GM12878 (cell line): Measurements from ENCODE around the gene CYP46A1. TPM values are rescaled to one million over a fixed set of nuclear protein-coding genes. Genes with fewer than 3 reads are reported as not detected.

Experiments
- ATAC-seq: fragments of 200-7000 bp; cut with Tn5 transposase; 3 replicates; pipeline ENCODE4 v1.9.1; 2020; ENCODE audit warnings: mild to moderate bottlenecking, moderate library complexity
- BruUV-seq: library from RNA; stranded (reverse); fragments of 400-500 nt; replicated peaks from 2 replicates; lab custom pipeline; 2021; lab: Mats Ljungman, UMichigan
- CTCF ChIA-PET: fragments of 300-600 bp; sonication (Branson Sonifier 250); formaldehyde crosslinking; extraction: SDS; loops from one replicate; lab custom pipeline; 2021; ENCODE audit warnings: inconsistent platforms; lab: Yijun Ruan, JAX
- POLR2A ChIA-PET: fragments of 350-600 bp; formaldehyde crosslinking; extraction: SDS; loops from one replicate; lab custom pipeline; 2021; ENCODE audit warnings: inconsistent platforms; lab: Charles Lee
- RAD21 ChIA-PET: fragments of 300-600 bp; sonication (Branson Sonifier 250); formaldehyde crosslinking; loops from one replicate; lab custom pipeline; 2023; ENCODE audit warnings: antibody characterized with exemption; ENCODE audit not compliant: unreplicated experiment; lab: Charles Lee
- SMC1A ChIA-PET: fragments of 300-600 bp; sonication (Branson Sonifier 250); formaldehyde crosslinking; loops from one replicate; lab custom pipeline; 2023; ENCODE audit not compliant: unreplicated experiment, uncharacterized antibody; lab: Charles Lee
- DNase-seq: peaks from one replicate; pipeline ENCODE4 v3.0.0-alpha.2; 2011; ENCODE audit warnings: low read depth, low spot score
- FAIRE-seq: peaks from 3 replicates; lab custom pipeline; 2011; peaks lifted over from hg19 to GRCh38; lab: Jason Lieb, UNC
- H2AFZ ChIP-seq: 2 replicates; pipeline ENCODE4 v1.6.0; 2011; ENCODE audit warnings: low read depth, low read length, control low read depth; ENCODE audit not compliant: control insufficient read depth
- H3K27ac ChIP-seq: 2 replicates; pipeline ENCODE4 v1.5.1; 2011; ENCODE audit warnings: control low read depth; ENCODE audit not compliant: control insufficient read depth, insufficient read depth
- H3K27me3 ChIP-seq, 2 experiments: replicated peaks in 1 of 2; 2 replicates each; pipeline versions ENCODE4 v1.6.0 to v1.6.1; 2011; ENCODE audit warnings: low read length in 1 of 2; ENCODE audit not compliant: control insufficient read depth in 2 of 2, insufficient read depth in 2 of 2
- H3K36me3 ChIP-seq, 2 experiments: 2 replicates each; pipeline ENCODE4 v1.5.1; 2011; ENCODE audit warnings: low read length in 1 of 2; ENCODE audit not compliant: control insufficient read depth in 2 of 2, insufficient read depth in 2 of 2
- H3K4me1 ChIP-seq: 2 replicates; pipeline ENCODE4 v1.6.1; 2011; ENCODE audit warnings: mild to moderate bottlenecking, low read length, moderate library complexity, mixed read lengths; ENCODE audit not compliant: control insufficient read depth, insufficient read depth
- H3K4me2 ChIP-seq: 2 replicates; pipeline ENCODE4 v1.6.0; 2011; ENCODE audit warnings: control low read depth; ENCODE audit not compliant: control insufficient read depth, insufficient read depth
- H3K4me3 ChIP-seq: fragments of 200-600 bp; sonication (generic); 2 replicates; pipeline ENCODE4 v1.5.1; 2016
- H3K79me2 ChIP-seq: 2 replicates; pipeline ENCODE4 v1.6.0; 2011; ENCODE audit warnings: low read length; ENCODE audit not compliant: control insufficient read depth, insufficient read depth
- H3K9ac ChIP-seq: 2 replicates; pipeline ENCODE4 v1.8.0; 2011; ENCODE audit warnings: low read length, control low read depth, mixed read lengths; ENCODE audit not compliant: control insufficient read depth, insufficient read depth
- H3K9me3 ChIP-seq: replicated peaks from 3 replicates; pipeline ENCODE4 v1.5.1; 2011; ENCODE audit warnings: mild to moderate bottlenecking, low read length; ENCODE audit not compliant: control insufficient read depth, insufficient read depth
- H4K20me1 ChIP-seq: 2 replicates; pipeline ENCODE4 v1.6.0; 2011; ENCODE audit not compliant: control insufficient read depth, insufficient read depth
- BMI1 ChIP-seq: fragments of 450-650 bp; IDR thresholded peaks from 2 replicates; pipeline ENCODE4 v1.6.1; 2016; ENCODE audit warnings: mild to moderate bottlenecking, moderate library complexity, borderline replicate concordance
- CBX3 ChIP-seq: fragments of 200-600 bp; sonication (generic); IDR thresholded peaks from 2 replicates; pipeline ENCODE4 v1.6.1; 2016; ENCODE audit warnings: low read depth, borderline replicate concordance
- ETV6 ChIP-seq, 2 experiments: fragments of 450-650 bp in 1 of 2; IDR thresholded peaks in 1 of 2; conservative IDR thresholded peaks in 1 of 2; 2 replicates each; pipeline ENCODE4 v1.6.1; 2014; ENCODE audit warnings: antibody characterized with exemption in 1 of 2, borderline replicate concordance in 1 of 2, low read depth in 1 of 2, mild to moderate bottlenecking in 1 of 2, moderate library complexity in 1 of 2
- NFIC ChIP-seq: IDR thresholded peaks from 2 replicates; pipeline ENCODE4 v1.6.1; 2012; ENCODE audit warnings: low read depth, mild to moderate bottlenecking, inconsistent platforms, low read length, moderate library complexity
- NR2C2 ChIP-seq: IDR thresholded peaks from 2 replicates; pipeline ENCODE4 v1.6.1; 2011; ENCODE audit warnings: borderline replicate concordance, low read depth; ENCODE audit not compliant: control insufficient read depth, insufficient read length
- SIN3A ChIP-seq: IDR thresholded peaks from 2 replicates; pipeline ENCODE4 v1.6.1; 2012; ENCODE audit warnings: low read depth, low read length, improper control_type of control experiment
- SMARCA5 ChIP-seq: fragments of 450-650 bp; IDR thresholded peaks from 2 replicates; pipeline ENCODE4 v1.6.1; 2017; ENCODE audit warnings: mild to moderate bottlenecking
- SPI1 ChIP-seq: IDR thresholded peaks from 2 replicates; pipeline ENCODE4 v1.6.1; 2011; ENCODE audit warnings: low read depth, mild to moderate bottlenecking, low read length, moderate library complexity, borderline replicate concordance; ENCODE audit not compliant: insufficient read depth
- USF1 ChIP-seq: IDR thresholded peaks from 2 replicates; pipeline ENCODE4 v1.6.1; 2011; ENCODE audit warnings: borderline replicate concordance, low read depth, mild to moderate bottlenecking, moderate library complexity, mixed read lengths, low read length; ENCODE audit not compliant: insufficient read depth; ENCODE audit errors: extremely low read length
- ZNF217 ChIP-seq: fragments of 450-650 bp; IDR thresholded peaks from 2 replicates; pipeline ENCODE4 v1.6.1; 2017; ENCODE audit warnings: antibody characterized with exemption, mild to moderate bottlenecking
- WGBS: methylation state at CpG from one replicate; pipeline ENCODE4 v1.1.6; 2016; ENCODE audit warnings: low lambda C conversion rate; ENCODE audit not compliant: insufficient replicate concordance, insufficient coverage; ENCODE audit errors: missing lambda C conversion rate; 5-methylcytosine and 5-hydroxymethylcytosine counted together
- in situ Hi-C: fragments of 300-500 bp; cut with MboI; formaldehyde crosslinking; loops from 9 replicates; pipeline ENCODE4 v1.14.3; 2018; ENCODE audit warnings: mixed read lengths
- intact Hi-C: fragments of 100-400 bp; cut with micrococcal nuclease; formaldehyde crosslinking; loops from one replicate; pipeline ENCODE4 v1.14.2; 2022; ENCODE audit not compliant: unreplicated experiment
- polyA plus RNA-seq, 11 experiments: library from polyadenylated mRNA; depleted of rRNA in 4 of 11; unstranded in 6 of 11; stranded (reverse) in 5 of 11; fragments of >200 nt; fragmentation: Nextera tagmentation in 4 of 11; fragmentation: Illumina TruSeq in 1 of 11; extraction: Ambion mirVana in 4 of 11; extraction: Trizol in 1 of 11; gene quantifications; 1 replicate in 1 of 11; 2 replicates in 10 of 11; pipeline versions ENCODE4 v1.2.1 to v1.2.3, GENCODE V29; 2011 to 2016; ENCODE audit warnings: inconsistent platforms in 2 of 11, missing spikeins in 2 of 11, low read depth in 1 of 11
- total RNA-seq, 4 experiments: library from RNA; depleted of rRNA in 3 of 4; stranded (reverse); fragments of >200 nt in 3 of 4; fragmentation: Illumina TruSeq in 1 of 4; extraction: Trizol in 1 of 4; gene quantifications; 2 replicates each; pipeline versions ENCODE4 v1.2.1 to v1.2.3, GENCODE V29; 2013 to 2021

The CYP46A1 gene
- total and polyA plus RNA-seq, 10 of the 15 experiments (the other 5 are each of a cell fraction or from before 2014, with no cell fraction given) = 0.04 to 0.11 TPM; not detected in 8

GRCh38 chr14:99681101-99681831, 2.8 kb upstream of the CYP46A1 start (continued):
- TF ChIP-seq USF1 = no peak
- no peak for TF ChIP-seq NR2C2
- no peak for TF ChIP-seq NFIC

DNA sequence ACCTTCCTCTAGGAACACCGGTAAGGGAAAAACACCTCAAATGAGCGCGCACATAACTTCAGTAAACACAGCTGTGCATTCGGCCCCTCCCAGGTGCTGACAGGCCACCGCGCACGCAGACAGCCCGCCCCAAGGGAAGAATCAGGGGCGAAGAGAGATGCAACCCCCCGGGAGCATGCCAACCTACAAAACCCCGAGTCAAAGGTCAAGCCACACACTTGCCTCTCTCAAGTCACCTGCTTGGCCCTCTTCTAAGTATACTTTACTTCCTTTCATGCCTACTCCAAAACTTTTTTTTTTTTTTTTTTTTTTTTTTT, 2.3 kb upstream of the CYP46A1 start:
- Histone ChIP-seq H3K36me3 (no peaks in the 10 kb centered on the region), H3K4me3 (no peak overlapping the region), H3K4me2 (no peak overlapping the region), H3K9ac (no peak overlapping the region), H3K79me2 (no peaks in the 10 kb centered on the region), H3K9me3 (peaks cover 2% of the 10 kb centered on the region; the same call in 1 of the 3 replicates), H2AFZ (no peak overlapping the region), H4K20me1 (no peaks in the 10 kb centered on the region), H3K27ac (no peak overlapping the region), H3K4me1 (peaks cover 4% of the 10 kb centered on the region), H3K27me3 (peaks cover 0 to 2% of the 10 kb centered on the region in 2 experiments; a peak in 2 of 4 replicates)
- no TSS peak for BruUV-seq
- in situ Hi-C loops = loop anchor here (5.0 kb wide), 1 partner anchor 201 kb away; no protein-coding TSS in a partner anchor
- DNase-seq (no peak), FAIRE-seq (no peak), ATAC-seq (no peak)
- 73% methylated on average over 11 of the region's 11 CpGs for WGBS
- TF ChIP-seq ETV6 (conservative IDR thresholded peaks at IDR 0.05 in 1 of 2, IDR thresholded peaks at IDR 0.05 in 1 of 2; ENCODE audit: borderline replicate concordance in 1 of 2, low read depth in 1 of 2) = no peak
- no peak for TF ChIP-seq SIN3A
- TF ChIP-seq BMI1 = no peak
- TF ChIP-seq CBX3 = no peak
- TF ChIP-seq SMARCA5 = no peak
- no peak for TF ChIP-seq SPI1
- no peak for TF ChIP-seq ZNF217
- ChIA-PET SMC1A (interaction anchor here (1.1 kb wide), 1 partner anchor 204 kb away, joined by 3 read pairs; no protein-coding TSS in a partner anchor), POLR2A (no interaction called here), CTCF (interaction anchor here (1.4 kb wide), 1 partner anchor 217 kb away, joined by 3 read pairs; no protein-coding TSS in a partner anchor), RAD21 (no interaction called here)
- intact Hi-C loops = loop anchor here (2.0 kb wide), 1 partner anchor 111 kb away; the partner anchor contains the start of gene EML1
